HG03280 (cell line): ENCODE data around the gene ZMIZ1.

Experiments
- ATAC-seq: cut with Tn5 transposase; IDR thresholded peaks from one replicate; pipeline ENCODE4 v1.9.1; 2021; ENCODE audit warnings: mild to moderate bottlenecking, moderate library complexity; ENCODE audit not compliant: unreplicated experiment

ZMIZ1 gene

DNA sequence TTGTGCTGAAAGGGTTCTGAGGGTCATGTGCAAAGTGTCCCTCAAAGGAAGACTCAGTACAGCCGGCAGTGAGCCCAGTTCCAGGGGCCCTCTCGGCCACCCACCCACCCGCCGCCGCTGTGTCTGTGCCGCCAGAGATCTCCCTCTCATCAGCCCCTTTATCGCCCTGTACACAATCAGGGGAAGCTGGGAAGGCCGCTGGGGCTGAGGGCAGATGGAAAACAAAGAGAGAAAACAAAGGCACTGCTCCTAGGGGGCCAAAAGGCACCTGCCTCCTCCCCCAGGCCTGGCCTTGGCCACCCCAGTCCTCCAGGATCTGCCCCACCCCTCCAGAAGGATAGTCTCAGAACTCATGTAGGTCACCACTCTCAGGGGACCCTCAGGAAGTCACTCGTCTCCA lies 67.0 kb downstream of the ZMIZ1 start:
- no peak for ATAC-seq

DNA sequence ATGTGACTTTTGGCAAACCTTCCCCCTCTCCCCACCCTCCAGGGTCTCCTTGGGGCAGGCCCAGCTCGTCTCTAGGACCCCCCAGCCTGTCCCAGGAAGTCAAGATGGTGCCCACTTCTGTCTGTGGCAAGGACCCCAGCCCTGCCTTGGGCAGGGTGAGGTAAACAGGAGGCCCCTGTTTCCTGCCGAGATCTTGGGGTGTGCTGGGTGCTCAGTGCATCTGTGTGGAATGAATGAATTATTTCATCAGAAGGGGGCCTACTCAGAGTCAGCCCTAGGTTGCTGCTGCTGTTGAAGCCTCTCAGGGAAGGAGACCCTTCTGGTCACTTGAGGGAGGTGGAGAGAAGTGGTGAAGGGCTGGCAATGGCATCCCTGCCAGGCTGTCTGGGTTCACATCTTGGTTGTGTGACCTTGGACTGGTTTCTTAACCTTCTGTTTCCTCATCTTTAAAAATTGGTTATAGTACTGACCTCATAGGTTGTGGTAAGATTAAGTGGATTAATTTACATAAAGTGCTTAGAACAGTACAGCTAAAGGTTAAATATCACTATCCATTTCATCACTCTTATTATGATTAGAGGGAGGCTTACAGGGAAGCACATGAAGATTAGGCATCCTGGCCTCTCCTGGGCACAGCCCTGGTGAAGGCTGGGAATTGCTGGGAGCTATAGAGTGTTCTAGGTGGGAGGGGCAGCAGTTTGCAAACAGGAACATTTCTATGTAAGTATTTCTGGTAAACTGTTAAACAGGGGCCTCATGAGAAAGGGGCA lies 67.7 kb downstream of the ZMIZ1 start:
- ATAC-seq, result no peak

DNA sequence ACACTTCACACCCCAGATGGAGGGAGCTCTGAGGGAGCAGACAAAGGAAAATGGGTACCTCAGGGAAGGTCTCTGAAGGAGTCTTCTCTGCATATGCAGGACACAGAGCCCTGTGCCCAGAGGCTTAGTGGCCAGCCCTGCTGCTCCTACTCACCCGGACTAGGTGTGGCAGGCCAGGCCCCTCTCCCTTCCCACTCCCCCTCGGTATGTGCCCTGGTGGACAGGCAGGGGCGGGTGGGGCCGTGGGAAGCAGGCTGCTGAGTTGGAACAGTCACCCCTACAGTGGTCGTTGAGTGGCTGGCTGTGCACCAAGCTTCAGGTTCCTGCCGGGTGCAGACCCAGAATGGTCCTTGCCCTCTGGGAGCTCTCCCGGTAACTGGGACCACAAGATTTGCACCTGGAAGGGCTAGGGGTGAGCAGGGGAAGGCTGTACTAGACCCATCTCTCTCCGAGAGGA lies 68.6 kb downstream of the ZMIZ1 start:
- ATAC-seq, result peak; percentile 14

DNA sequence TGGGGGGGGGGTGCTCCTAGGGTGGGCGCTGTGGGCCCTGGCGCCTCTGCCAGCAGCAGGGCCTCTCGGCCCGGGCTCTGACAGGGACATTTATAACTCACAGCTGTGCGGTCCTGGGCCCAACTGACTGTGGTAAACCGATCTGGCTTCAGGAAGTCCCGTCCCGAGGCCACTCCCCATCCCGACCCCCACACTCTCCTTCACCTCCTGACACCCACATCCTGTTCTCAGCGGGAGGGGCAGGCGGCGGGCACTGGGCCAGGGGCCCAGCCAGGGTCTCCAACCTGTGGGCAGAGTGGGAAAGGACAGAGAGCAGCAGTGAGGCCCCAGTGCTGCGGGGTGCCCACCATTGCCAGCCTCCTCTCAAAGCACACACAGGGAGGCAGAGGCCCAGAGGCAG lies 69.1 kb downstream of the ZMIZ1 start:
- ATAC-seq, result peak; percentile 53

DNA sequence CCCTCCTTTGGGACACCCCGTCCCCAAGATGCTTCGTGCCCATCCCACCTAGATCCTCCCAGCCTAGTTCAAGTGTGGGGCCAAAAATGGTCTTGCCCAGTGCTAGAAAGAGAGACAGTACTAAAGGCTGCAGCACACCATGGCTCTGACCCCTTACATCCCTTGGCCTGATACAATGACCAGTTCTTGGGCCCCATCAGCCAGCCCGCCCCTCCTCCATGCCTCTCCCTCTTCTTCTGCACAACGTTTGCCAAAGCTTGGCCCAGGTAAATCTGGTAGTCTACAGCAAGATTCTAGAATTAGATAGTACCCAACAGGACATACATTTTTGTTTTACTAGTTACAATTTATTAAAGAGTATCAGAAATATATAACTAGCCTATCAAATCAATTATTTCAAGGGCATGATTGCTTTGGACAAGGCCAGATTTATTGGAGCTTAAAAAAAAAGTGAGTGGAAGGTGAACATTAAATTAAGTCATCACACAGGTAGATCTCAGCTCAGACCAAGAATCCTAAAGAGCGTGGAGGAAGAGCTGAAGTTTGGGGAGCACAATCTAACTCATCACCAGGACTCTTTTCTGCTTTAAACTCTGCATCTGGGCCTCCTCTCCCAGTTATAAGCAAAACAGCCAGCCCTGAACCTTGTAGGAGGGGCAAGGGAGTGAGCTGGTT lies 69.8 kb downstream of the ZMIZ1 start:
- no peak for ATAC-seq

DNA sequence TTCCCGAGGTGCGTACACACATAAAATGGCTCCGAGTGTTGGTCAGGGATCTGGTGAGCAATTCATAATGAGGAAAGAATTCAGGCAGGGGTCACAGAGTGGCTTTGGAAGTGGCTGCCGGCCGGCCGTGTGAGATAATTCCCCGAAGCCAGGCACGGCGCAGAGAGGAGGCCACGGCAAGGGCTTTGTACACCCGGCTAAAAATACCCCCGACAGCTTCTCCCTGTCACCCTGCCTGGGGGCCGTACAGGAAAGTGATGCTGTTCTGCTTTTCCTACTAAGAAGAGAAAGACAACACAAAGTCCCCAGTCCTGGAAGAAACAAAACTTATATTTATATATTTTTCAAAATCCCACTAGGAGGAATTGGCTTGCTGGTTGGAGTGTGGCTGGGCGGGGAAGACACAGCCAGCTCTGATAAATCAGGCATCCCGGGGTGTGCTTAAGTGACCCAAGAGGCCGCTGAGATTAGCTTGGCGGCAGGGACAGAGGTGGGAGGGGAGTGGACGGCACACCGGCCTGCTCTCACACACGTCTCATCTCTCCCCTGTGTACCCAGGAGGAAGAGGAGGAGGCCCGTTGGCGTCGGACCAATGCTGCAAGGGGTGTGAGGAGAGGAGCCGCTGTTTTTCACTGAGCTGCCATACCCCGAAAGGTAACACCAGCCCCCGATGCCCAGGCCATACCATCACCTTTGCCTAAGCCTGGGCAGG lies 70.5 kb downstream of the ZMIZ1 start:
- ATAC-seq, result no peak

DNA sequence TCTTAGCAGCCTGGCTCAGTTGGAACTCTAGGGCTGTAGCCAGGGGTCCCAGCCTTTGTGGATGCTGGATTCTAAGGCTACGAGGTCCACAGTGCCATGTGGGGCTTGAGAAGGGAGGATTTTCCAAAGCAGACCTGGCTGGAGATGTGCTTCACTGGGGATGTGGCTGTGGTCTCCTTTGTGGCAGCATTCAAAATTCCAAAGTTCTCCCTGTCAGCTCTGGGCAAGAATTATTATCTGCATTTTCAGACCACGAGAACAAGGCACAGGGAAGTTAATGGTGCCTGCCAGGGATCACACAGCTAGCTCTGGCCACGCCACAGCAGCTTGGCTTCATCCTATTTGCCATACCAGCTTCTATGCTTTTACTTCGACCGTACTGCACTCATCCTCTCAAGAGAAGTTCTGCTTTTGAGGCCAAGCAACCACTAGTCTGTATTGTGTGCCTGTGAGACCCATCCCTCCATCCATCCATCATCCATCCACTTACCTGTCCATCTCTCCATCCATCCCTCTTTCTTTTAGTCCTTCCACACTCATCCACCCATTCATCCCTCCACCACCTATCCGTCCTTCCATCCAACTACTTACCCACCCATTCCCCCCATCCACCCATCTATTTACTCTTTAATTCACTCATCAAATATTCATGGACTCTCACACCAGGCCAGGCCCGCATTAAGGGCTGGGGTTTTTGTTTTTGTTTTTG lies 71.5 kb downstream of the ZMIZ1 start:
- ATAC-seq, result no peak

DNA sequence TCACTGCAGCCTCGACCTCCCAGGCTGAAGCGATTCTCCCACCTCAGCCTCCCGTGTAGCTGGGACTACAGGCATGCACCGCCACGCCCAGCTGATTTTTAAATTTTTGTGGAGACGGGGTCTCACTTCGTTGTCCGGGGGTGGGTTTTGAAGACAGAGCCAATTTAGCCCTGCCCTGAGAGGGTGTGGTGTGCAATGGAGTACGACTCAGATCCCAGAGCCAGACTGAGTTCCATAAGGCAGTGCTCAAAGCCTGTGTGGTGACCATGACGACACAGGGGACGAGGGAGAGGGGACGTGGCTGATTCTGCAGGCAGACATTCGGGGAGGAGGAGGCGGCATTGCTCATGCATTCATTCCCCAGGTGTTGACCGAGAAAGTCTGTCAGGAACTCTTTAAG lies 72.1 kb downstream of the ZMIZ1 start:
- ATAC-seq, result no peak

DNA sequence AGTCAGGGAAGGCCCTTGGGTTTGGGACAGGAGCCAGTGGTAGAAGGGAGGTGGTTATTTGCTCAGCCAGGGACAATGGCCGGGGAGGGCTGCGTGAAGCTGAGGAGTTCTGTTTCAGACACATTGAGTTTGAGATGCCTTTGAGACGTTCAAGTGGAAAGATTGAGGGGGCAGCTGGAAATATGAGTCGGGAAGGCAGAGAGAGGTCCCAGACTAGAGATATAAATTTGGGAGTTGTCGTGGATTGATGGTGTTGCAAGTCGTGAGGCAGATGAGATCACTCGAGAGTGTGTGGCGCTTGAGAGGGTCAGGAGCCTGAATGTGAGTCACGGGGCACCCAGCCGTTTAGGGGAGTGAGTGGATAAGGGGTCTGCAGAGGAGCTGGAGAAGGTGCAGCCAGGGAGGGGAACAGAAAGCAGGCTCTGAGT lies 73.3 kb downstream of the ZMIZ1 start:
- ATAC-seq, result no peak

DNA sequence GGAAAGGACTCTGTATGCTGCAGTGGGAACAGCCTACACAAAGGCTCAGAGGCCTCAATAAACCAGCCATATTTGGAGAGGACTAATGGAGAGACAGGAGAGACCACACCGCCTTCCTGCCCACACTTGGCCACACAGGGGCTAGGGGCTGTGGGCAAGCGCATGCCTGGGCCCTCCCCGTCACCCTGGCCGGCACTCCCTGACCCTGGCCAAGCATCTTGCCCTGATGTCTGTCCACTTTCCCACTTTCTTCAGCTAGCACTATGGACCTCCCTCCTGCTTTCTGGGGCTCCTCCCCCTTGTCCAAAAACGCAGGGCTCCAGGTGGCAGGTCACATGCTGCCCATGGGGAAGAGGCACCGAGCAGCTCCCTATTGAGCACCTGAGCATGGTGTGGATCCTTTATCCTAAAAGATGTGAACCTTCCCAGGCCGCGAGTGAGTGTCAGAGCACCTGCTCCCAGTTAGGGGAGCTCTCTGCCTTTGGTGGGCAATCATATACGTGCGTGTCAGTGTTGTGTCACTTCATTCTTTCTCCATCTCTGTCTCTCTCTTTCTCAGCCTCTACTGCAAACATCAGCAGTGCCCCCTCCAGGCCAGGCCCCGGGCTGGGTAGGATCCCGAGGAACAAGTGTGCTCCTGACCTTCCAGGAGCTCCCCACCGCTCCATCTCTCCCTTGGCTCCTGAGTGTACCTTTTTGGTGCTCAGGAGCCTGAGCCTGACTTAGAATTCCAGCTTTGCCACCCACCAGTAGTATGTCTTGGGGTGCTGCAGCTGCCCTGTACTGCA lies 74.0 kb downstream of the ZMIZ1 start:
- no peak for ATAC-seq

DNA sequence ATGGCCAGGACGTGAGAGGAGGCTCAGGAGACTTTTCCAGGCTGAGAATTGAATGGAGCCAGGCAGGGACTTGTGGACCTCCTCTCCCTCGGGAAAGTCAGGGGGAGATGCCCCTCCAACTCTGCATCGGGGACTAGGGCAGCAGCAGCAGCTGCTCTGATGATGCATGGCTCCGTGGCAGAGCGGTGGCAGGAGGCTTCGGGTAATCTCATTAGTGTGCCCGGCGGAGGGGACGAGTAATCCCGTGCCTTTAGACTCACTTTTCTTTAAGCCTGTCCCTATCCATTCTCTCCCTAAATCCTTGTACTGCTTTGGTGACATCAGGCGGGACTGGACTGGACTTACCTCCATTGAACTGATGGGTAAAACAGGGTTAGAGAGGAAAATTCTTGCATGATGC lies 75.1 kb downstream of the ZMIZ1 start:
- no peak for ATAC-seq

DNA sequence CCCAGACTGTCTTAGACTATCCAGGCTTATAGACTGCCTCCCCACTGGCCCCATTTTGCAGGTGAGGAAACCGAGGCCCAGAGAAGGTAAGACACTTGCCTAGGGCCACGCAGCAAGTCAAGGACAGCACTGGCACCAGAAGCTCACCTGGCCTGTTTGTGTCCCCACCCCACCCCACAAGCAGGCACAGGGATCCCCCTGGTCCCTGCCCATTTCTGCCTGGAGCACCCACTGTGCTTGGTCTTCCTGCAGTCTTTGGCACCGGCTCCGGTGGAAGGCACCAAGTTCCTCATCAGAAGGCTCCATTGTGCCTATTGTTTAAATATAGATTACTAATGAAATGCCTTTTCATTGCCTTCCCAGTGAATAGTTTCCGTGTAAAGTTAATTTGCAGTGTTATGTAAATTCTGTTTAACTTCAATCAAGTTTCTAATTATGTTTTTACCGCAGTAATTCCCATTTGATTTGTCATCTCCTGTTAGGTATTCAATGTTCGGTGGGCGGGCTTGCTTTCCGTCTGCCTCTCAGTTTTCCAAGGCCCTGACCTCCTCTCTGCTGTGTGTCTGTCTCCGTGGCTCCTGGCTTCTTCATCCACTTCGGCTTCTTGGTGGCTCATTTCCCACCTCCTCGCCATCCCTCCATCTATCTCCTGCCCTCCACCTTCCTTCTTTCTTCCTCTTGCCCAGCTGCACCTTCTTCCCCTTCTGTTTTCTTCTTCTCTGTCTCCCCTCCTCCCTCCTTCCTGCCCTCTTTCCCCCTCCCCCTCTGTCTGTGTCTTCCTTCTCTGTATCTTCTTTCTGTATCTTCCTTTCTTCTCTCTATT lies 75.8 kb downstream of the ZMIZ1 start:
- ATAC-seq, result no peak

DNA sequence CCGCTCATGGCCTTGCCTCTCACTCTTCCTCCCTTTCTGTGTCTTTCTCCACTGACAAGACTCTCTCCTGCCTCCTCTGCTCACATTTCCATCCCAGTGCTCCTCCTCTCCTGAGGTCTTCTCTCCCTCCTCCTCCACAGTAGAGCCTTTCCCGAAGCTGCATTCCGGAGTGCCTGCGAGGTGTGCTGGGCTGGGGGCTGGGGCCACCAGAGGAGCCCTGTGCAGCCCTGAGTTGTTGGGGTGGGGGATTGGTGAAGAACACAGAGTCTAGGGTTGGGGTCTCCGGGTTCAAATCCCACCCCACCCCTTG lies 76.4 kb downstream of the ZMIZ1 start:
- no peak for ATAC-seq

DNA sequence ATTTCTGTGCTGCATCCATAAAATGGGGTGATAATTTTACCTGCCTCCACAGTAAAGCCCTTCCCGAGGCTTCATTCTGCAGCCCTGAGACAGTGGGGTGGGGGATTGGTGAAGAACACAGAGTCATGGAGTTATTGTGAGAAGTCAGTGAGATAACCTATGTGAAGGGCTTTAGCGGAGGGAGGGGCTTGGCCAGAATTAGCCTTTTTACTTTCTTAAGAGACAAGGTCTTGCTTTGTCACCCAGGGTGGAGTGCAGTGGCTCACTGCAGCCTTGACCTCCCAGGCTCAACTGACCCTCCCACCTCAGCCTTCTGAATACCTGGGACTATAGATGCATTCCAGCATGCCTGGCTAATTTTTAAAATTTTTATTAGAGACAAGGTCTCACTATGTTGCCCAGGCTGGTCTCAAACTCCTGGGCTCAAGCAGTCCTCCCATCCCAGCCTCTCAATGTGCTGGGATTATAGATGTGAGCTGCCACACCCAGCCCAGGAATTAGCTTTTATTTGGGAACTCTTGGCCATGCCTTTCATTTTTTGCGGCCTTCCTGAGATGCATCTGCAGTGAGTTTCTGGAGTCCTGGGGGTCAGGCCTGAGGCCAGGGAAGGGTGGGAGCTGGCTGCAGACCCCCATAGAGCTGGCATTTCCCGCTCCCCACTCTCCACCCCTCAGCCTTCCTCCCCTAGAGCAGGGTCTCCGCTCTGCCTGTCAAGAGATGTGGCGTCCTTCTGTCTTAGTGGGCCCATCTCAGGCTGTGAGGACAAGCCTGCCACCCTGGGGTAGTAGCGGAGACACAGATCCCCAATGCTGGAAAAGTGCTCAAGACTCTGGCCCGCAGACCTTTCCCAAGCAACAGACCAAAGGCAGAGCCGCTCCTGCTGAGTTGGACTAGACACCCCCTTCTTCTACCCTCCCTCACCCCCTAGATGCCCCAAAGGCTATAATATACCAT lies 77.0 kb downstream of the ZMIZ1 start:
- ATAC-seq, result no peak

DNA sequence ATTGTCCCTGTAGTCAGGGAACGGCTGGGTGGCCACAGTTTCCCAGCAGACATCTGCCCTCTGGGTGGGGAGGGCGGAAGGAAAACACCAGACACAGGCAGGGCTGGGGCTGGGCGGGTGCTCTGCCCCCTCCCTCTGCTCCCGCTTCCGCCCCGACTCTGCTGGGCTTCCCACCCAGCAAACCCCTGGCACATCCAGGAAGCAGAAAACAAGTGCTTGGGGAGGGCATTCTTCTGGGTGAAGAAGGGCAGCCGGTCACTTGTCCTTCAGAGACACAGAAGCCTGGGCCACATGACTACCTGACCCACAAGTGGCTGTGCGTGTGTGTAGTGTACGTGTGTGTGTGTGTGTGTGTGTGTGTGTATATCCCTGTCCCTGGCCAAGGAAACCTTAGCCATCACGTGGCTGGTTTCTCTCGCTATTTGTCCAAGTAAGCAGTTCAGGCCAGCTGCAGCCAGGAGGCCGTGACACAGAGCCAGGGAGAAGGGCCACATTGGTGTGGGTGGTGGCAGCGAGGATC lies 77.9 kb downstream of the ZMIZ1 start:
- no peak for ATAC-seq

DNA sequence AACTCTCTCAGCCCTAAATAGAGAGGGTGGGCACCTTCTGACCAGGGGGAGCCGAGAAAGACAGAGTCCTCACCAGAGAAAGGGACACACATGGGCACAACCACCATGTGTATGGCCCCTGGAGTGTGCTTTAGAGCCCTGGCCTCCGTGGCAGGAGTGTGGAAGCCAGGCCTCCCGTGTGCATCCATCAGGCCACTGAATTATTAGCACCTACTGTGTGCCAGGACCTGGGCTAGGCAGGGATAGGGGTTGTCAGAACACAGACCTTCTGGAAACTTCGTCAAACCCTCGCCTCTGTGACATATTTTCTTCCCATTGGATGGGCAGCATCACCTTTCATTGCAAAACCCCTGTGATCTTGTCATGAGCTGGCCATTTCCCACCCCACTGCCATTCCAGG lies 78.5 kb downstream of the ZMIZ1 start:
- ATAC-seq, result no peak

DNA sequence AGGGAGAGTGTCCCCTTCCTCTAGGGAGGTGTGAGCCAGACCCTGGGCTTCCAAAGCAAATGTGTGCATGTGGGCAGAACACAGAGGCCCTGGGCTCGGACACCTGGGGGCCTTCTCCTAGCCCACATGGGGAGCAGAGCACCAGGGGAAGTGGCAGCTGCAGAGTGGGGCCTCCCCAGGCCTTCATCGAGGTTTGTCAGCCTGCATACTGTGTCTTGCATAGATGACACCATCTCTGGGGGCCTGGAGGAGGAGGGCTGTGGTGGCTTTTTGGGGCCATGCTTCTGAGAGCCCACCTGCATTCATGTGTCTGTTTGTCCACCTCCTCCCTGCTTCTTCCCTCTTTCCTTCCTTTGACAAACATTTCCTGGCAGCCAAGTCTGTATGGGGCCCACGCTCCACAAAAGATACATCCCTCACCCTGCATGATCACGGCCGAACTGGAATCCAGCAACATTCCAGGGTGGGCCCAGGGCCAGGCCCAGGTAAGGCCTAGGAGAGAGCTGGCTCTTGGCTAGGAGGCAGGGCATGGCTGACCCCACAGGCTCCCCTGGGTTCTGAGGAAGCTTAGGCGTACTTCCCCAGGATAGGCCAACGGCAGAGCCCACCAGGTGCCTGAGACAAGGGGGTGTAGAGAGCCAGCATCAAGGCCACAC lies 79.2 kb downstream of the ZMIZ1 start:
- no peak for ATAC-seq
